ENCODE results near the gene PAQR3.

The PAQR3 gene

GRCh38 chr4:78936989-78937388, 2.2 kb downstream of the PAQR3 start:
- no peak for TF ChIP-seq CTCF (IDR thresholded peaks at IDR 0.05; ENCODE audit: low read depth, low read length, missing control alignments)
- no peak overlapping the region for H3K4me3 ChIP-seq (ENCODE audit: low read depth, low read length)
- in situ Hi-C loops (cut with HindIII; ENCODE audit: low sequenced_read_pairs) = no loop called here
- no peak for DNase-seq (ENCODE audit: low read depth)

GRCh38 chr4:78930016-78930629, 9.1 kb downstream of the PAQR3 start:
- TF ChIP-seq CTCF (IDR thresholded peaks at IDR 0.05; ENCODE audit: low read depth, low read length, missing control alignments) = no peak
- in situ Hi-C loops (cut with HindIII; ENCODE audit: low sequenced_read_pairs) = no loop called here
- no peak for DNase-seq (ENCODE audit: low read depth)
- no peak overlapping the region for H3K4me3 ChIP-seq (ENCODE audit: low read depth, low read length)

- no peak overlapping the region for H3K4me3 ChIP-seq (ENCODE audit: low read depth, low read length)
- DNase-seq (ENCODE audit: low read depth) = no peak
- in situ Hi-C loops (cut with HindIII; ENCODE audit: low sequenced_read_pairs) = no loop called here
- TF ChIP-seq CTCF (IDR thresholded peaks at IDR 0.05; ENCODE audit: low read depth, low read length, missing control alignments) = no peak
Measured at GRCh38 chr4:78928835-78929234, 10.4 kb downstream of the PAQR3 start.

- DNase-seq (ENCODE audit: low read depth) = no peak
- in situ Hi-C loops (cut with HindIII; ENCODE audit: low sequenced_read_pairs) = no loop called here
- no peak for TF ChIP-seq CTCF (IDR thresholded peaks at IDR 0.05; ENCODE audit: low read depth, low read length, missing control alignments)
Measured at GRCh38 chr4:78926826-78927225, 12.4 kb downstream of the PAQR3 start.

GRCh38 chr4:78923464-78924312, 15.6 kb downstream of the PAQR3 start:
- TF ChIP-seq CTCF (IDR thresholded peaks at IDR 0.05; ENCODE audit: low read depth, low read length, missing control alignments) = no peak
- H3K4me3 ChIP-seq (ENCODE audit: low read depth, low read length) = no peak overlapping the region
- in situ Hi-C loops (cut with HindIII; ENCODE audit: low sequenced_read_pairs) = no loop called here
- no peak for DNase-seq (ENCODE audit: low read depth)

More at GRCh38 chr4:78926826-78927225, 12.4 kb downstream of the PAQR3 start:
- no peak overlapping the region for H3K4me3 ChIP-seq (ENCODE audit: low read depth, low read length)

- in situ Hi-C loops (cut with HindIII; ENCODE audit: low sequenced_read_pairs) = no loop called here
- DNase-seq (ENCODE audit: low read depth) = no peak
- H3K4me3 ChIP-seq (ENCODE audit: low read depth, low read length) = no peak overlapping the region
- no peak for TF ChIP-seq CTCF (IDR thresholded peaks at IDR 0.05; ENCODE audit: low read depth, low read length, missing control alignments)
Measured at GRCh38 chr4:78922207-78922606, 17.0 kb downstream of the PAQR3 start.
